Gastroesophageal sphincter (tissue), 4 donors: ENCODE data around the gene ZACN. TPM values are rescaled to one million over a fixed set of nuclear protein-coding genes. Genes with fewer than 3 reads are reported as not detected.

Experiments
- ATAC-seq: fragments of 150-250 bp; one replicate; pipeline ENCODE4 v1.9.1; 2016; ENCODE audit warnings: mild to moderate bottlenecking, moderate library complexity
- H3K27ac ChIP-seq, 4 donors: fragments of 200-600 bp; sonication (generic) in 3 of 4; 1 replicate in 3 of 4; 2 replicates in 1 of 4; pipeline ENCODE4 v1.5.1; 2016 to 2019
- H3K27me3 ChIP-seq: fragments of 200-600 bp; sonication (generic); one replicate; pipeline ENCODE4 v1.5.1; 2019
- H3K36me3 ChIP-seq, 2 donors: fragments of 200-600 bp; sonication (generic); one replicate each; pipeline ENCODE4 v1.5.1; 2019; ENCODE audit warnings: control low read depth in 1 of 2
- H3K4me1 ChIP-seq, 3 donors: fragments of 200-600 bp; sonication (generic); 1 replicate in 2 of 3; 2 replicates in 1 of 3; pipeline ENCODE4 v1.5.1; 2016 to 2019; ENCODE audit warnings: control low read depth in 2 of 3
- H3K4me3 ChIP-seq, 2 donors: fragments of 200-600 bp; sonication (generic); one replicate each; pipeline ENCODE4 v1.5.1; 2019; ENCODE audit warnings: mild to moderate bottlenecking in 1 of 2, moderate library complexity in 1 of 2
- H3K9me3 ChIP-seq, 3 donors: fragments of 200-600 bp; sonication (generic); one replicate each; pipeline ENCODE4 v1.5.1; 2017 to 2019; ENCODE audit warnings: control low read depth in 2 of 3
- EP300 ChIP-seq: sonication (generic); formaldehyde crosslinking; IDR thresholded peaks from one replicate; pipeline ENCODE4 v1.6.1; 2017; ENCODE audit warnings: antibody characterized with exemption, mild to moderate bottlenecking
- POLR2A ChIP-seq, 2 donors: fragments of 450-650 bp; IDR thresholded peaks; one replicate each; pipeline ENCODE4 v1.6.1; 2017; ENCODE audit warnings: antibody characterized with exemption in 2 of 2, mild to moderate bottlenecking in 2 of 2, moderate library complexity in 1 of 2
- POLR2AphosphoS5 ChIP-seq: sonication (generic); formaldehyde crosslinking; IDR thresholded peaks from one replicate; pipeline ENCODE4 v1.6.1; 2017; ENCODE audit warnings: antibody characterized with exemption
- WGBS, 2 donors: methylation state at CpG; one replicate each; pipeline ENCODE4 v1.1.5; 2018; ENCODE audit warnings: low coverage in 1 of 2; 5-methylcytosine and 5-hydroxymethylcytosine counted together
- total RNA-seq, 4 donors: library from RNA; depleted of rRNA; stranded (reverse); fragments of >200 nt; gene quantifications; one replicate each; pipeline ENCODE4 v1.1.0, GENCODE V29; 2016
- TF ChIP-seq, protein P1 (sequence below), 4 experiments: fragments of 200-600 bp in 2 of 4; fragments of 450-650 bp in 2 of 4; sonication (generic) in 1 of 4; IDR thresholded peaks; one replicate each; pipeline ENCODE4 v1.5.1; 2017 to 2019; ENCODE audit warnings: antibody characterized with exemption in 4 of 4, mild to moderate bottlenecking in 2 of 4, moderate library complexity in 2 of 4

The ZACN gene
- total RNA-seq, 4 donors from 2014 or later = not detected

DNA sequence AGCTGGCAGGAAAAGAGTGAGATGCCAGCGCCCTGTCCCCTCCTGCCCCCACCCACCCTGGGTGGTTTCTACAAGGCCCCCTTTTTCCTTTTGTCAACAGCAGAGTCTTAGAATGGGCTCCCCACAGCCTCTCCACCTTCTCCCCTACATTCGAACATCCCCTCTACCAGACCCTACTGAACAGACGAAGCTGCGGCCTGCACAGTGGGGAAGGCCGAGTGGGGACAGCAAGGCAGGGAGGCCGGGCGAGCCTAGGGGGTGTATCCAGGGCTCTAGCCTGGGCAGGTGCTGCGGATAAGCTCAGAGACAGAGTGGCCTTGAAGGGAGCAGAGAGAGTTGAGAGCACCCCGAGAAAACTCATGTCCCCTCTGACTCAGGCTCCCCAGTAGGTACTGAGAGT, 7.4 kb downstream of the ZACN start:
- Histone ChIP-seq H3K9me3 (no peaks in the 10 kb centered on the region), H3K4me3 (no peak overlapping the region), H3K4me1 (no peaks in the 10 kb centered on the region), H3K27me3 (no peaks in the 10 kb centered on the region), H3K27ac (no peak overlapping the region), H3K36me3 (peaks cover 0 to 94% of the 10 kb centered on the region in 2 donors)
- TF ChIP-seq EP300 = no peak
- no peak for TF ChIP-seq POLR2A (IDR thresholded peaks at IDR 0.05)
- TF ChIP-seq, protein P1, sequence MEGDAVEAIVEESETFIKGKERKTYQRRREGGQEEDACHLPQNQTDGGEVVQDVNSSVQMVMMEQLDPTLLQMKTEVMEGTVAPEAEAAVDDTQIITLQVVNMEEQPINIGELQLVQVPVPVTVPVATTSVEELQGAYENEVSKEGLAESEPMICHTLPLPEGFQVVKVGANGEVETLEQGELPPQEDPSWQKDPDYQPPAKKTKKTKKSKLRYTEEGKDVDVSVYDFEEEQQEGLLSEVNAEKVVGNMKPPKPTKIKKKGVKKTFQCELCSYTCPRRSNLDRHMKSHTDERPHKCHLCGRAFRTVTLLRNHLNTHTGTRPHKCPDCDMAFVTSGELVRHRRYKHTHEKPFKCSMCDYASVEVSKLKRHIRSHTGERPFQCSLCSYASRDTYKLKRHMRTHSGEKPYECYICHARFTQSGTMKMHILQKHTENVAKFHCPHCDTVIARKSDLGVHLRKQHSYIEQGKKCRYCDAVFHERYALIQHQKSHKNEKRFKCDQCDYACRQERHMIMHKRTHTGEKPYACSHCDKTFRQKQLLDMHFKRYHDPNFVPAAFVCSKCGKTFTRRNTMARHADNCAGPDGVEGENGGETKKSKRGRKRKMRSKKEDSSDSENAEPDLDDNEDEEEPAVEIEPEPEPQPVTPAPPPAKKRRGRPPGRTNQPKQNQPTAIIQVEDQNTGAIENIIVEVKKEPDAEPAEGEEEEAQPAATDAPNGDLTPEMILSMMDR (IDR thresholded peaks at IDR 0.05) = no peak
- no peak for TF ChIP-seq POLR2AphosphoS5
- no peak for ATAC-seq
- no CpG with 5 or more reads among the region's 9 CpGs for WGBS, 2 donors

DNA sequence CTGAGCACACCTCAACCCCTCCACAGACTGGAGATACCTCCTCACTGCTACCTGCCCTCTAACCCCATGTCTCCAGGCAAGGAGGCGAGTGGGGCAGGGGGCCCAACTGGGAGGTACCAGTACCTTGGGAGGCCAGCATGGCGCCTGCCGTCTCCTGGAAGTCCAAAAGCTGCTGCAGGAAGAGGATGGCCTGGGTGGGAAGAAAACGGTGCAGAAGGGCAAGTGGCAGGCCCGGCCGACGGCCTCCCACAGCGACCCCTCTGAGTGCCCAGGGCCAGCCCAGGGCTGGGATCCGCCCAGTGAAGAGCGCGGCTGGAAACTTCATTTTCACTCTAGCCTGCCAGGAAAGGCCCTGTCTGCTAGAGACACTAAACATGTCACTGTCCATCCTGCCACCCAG, 8.5 kb downstream of the ZACN start:
- no peak overlapping the region for H3K4me3 ChIP-seq
- no CpG with 5 or more reads among the region's 11 CpGs for WGBS, 2 donors
- H3K9me3 ChIP-seq = no peaks in the 10 kb centered on the region
- no peak for ATAC-seq
- peaks cover 0 to 100% of the 10 kb centered on the region in 2 donors for H3K36me3 ChIP-seq
- no peak for TF ChIP-seq POLR2AphosphoS5
- TF ChIP-seq, protein P1 (IDR thresholded peaks at IDR 0.05) = no peak
- TF ChIP-seq POLR2A (IDR thresholded peaks at IDR 0.05) = no peak
- no peak for TF ChIP-seq EP300
- H3K27ac ChIP-seq = no peak overlapping the region
- no peaks in the 10 kb centered on the region for H3K27me3 ChIP-seq
- H3K4me1 ChIP-seq = no peaks in the 10 kb centered on the region

DNA sequence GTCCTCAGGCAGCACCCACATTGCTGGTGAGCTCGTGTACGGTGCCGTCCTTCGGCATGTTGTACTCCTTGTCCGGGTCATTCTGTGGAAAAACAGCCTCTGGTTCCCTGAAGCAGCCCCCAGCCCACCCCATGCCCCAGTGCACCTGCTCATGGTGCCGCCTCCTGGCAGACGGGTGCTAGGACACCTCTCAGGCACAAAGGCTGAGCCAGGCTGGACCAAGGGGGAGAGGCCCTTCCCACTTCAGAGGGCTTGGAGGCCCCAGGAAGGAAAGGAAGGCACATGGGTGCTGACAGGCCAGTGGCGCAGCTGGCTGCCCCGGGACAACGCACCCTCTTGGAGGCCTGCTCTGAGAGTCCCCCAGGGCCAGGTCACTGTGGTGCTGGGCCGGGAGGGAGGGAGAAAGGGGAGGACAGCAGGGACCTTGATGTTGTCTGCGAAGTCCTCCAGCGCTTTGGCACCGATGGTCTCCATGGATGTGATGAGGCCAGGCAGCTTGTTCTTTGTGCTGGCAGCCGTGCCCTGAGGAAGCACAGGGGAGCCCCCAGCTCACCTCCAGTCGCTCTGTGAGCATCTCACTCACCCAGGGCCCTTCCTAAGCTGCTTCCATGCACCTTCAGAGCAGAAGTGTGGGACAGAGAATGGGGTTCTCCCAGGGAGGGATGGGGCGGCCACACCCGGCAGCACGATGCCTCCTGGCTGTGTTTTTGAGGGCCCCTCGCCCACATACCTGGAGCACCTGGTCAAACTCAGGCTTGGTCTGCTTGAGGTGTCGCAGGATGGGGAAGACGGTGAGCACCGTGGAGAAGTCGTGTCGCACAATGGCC, 9.3 kb downstream of the ZACN start:
- Histone ChIP-seq H3K9me3 (no peaks in the 10 kb centered on the region), H3K36me3 (peaks cover 0 to 100% of the 10 kb centered on the region in 2 donors), H3K4me3 (no peak overlapping the region), H3K27ac (no peak overlapping the region), H3K4me1 (no peaks in the 10 kb centered on the region), H3K27me3 (no peaks in the 10 kb centered on the region)
- ATAC-seq = no peak
- 67% methylated on average over 1 of the region's 25 CpGs; no CpG with 5 or more reads in 1 of the 2 donors for WGBS, 2 donors
- no peak for TF ChIP-seq POLR2A (IDR thresholded peaks at IDR 0.05)

DNA sequence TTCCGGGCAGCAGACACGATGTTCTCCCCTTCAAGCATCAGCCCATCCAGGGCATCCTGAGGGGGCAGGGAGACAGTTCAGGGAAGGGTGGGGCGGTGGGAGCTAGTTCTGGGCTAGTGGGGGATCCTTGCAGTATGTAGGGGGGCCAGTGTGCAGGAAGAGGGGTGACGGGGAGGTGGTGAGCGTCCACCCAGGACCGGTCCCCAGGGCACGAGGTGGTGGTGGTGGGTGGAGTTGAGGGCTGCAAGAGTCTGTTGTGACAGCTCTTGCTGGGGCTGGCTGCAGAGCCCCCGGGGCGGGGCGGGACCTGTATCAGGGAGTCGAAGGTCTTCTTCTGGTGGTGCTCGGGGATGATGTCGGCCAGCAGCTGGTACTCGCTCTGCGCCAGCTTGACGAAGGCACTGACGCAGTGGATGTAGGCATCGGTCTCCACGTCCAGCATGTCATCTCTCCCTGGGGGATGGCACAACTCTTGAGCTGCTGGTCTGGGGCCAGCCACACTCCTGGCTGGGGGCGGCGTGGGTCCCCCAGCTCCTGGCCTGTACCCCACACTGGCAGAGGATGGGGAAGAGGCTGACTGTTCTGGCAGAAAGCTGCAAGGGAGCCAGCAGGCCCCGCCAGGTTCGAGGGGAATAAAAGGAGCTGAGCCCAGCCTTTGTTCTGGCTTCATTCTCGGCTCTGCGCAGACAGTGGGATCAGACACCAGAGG, 10.0 kb downstream of the ZACN start:
- no peak for ATAC-seq
- WGBS, 2 donors = 88% methylated on average over 4 of the region's 25 CpGs; no CpG with 5 or more reads in 1 of the 2 donors
- Histone ChIP-seq H3K4me1 (no peaks in the 10 kb centered on the region), H3K36me3 (peaks cover 0 to 100% of the 10 kb centered on the region in 2 donors), H3K27me3 (no peaks in the 10 kb centered on the region), H3K4me3 (no peak overlapping the region), H3K9me3 (no peaks in the 10 kb centered on the region), H3K27ac (no peak overlapping the region)
- TF ChIP-seq EP300 = no peak
- no peak for TF ChIP-seq POLR2A (IDR thresholded peaks at IDR 0.05)
- no peak for TF ChIP-seq POLR2AphosphoS5
- TF ChIP-seq, protein P1 (IDR thresholded peaks at IDR 0.05) = no peak

DNA sequence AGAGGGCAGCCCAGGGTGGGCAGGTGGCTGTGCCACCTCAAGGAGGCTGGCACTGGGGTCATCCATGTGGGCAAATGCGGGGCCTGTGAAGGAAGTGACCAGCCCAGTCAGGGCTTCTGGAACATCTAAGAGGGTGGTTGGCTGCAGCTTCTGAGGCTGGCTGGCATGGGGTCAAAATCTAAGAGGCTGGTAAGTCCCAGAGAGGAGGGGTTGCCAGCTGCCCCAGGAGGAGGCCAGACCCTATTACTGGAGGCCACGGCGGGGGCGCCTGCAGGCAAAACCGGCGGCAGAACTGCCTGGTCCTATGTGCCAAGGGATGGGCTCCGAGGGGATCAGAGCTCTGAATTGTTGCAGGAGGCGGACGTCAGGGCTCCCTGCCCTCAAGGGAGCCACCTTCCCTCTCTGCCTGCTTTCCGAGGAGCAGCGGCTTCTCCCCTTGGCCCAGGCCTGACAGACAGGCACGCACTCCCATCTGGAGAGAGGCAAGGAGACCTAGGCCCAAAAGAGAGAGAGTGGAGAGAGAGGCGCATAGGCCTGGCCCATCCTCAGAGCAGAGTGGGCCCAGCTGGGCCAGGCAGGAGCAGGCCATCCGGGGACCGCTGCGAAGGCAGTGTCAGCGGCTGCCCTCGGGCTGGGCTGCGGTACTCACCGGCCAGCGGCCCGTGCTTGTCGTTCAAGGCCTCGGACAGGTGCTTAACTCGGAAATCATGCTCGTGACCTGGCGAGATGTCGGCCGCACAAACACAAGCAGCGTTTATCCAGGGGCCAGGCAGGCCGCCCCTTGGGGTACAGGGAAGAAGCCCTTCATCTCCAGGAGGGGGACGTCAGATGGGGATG, 10.9 kb downstream of the ZACN start:
- 86% methylated on average over 12 of the region's 32 CpGs; no CpG with 5 or more reads in 1 of the 2 donors for WGBS, 2 donors
- no peak for ATAC-seq

More for the DNA sequence above, 10.9 kb downstream of the ZACN start:
- Histone ChIP-seq H3K4me1 (no peaks in the 10 kb centered on the region), H3K9me3 (no peaks in the 10 kb centered on the region), H3K4me3 (no peak overlapping the region), H3K27me3 (no peaks in the 10 kb centered on the region), H3K36me3 (peaks cover 0 to 100% of the 10 kb centered on the region in 2 donors), H3K27ac (no peak overlapping the region)
- no peak for TF ChIP-seq EP300
- TF ChIP-seq POLR2AphosphoS5 = no peak
- TF ChIP-seq POLR2A (IDR thresholded peaks at IDR 0.05) = no peak
- TF ChIP-seq, protein P1 (IDR thresholded peaks at IDR 0.05) = no peak
